Fibroblast of lung (primary cell): ENCODE measurements around the gene TAF6L. TPM values are rescaled to one million over a fixed set of nuclear protein-coding genes. Genes with fewer than 3 reads are reported as not detected.
A peak's percentile ranks its signal among the peaks of the same experiment; 100 is the strongest.
"Not testable (repeated sequence)": the region's sequence is repeated elsewhere in the genome, so short reads cannot be mapped to it uniquely, and the experiment has no call there.

Experiments used
- DNase-seq, 2 donors: peaks; one replicate each; pipeline versions ENCODE4 v3.0.0 to v3.0.0-alpha.2; 2010; ENCODE audit warnings: low read depth in 2 of 2
- H2AFZ ChIP-seq: 2 replicates; pipeline ENCODE4 v1.5.1; 2012; ENCODE audit warnings: low read length, control low read depth, inconsistent platforms
- H3K27ac ChIP-seq: 2 replicates; pipeline ENCODE4 v1.5.1; 2011; ENCODE audit warnings: low read length, control low read depth; ENCODE audit not compliant: insufficient read depth
- H3K27me3 ChIP-seq: 2 replicates; pipeline ENCODE4 v1.5.1; 2011; ENCODE audit warnings: mild to moderate bottlenecking, low read length; ENCODE audit not compliant: control insufficient read depth, insufficient read depth
- H3K36me3 ChIP-seq: 2 replicates; pipeline ENCODE4 v1.5.1; 2011; ENCODE audit warnings: low read length; ENCODE audit not compliant: control insufficient read depth, insufficient read depth
- H3K4me1 ChIP-seq: 2 replicates; pipeline ENCODE4 v1.5.1; 2011; ENCODE audit warnings: low read length; ENCODE audit not compliant: control insufficient read depth, insufficient read depth; ENCODE audit errors: extremely low read depth
- H3K4me2 ChIP-seq: 2 replicates; pipeline ENCODE4 v1.5.1; 2011; ENCODE audit warnings: low read length, control low read depth; ENCODE audit not compliant: insufficient read depth; ENCODE audit errors: extremely low read depth
- H3K4me3 ChIP-seq, 4 experiments: fragments of 200-600 bp in 1 of 4; sonication (generic) in 1 of 4; replicated peaks in 1 of 4; 2 replicates each; pipeline ENCODE4 v1.5.1; 2011 to 2016; ENCODE audit warnings: low read length in 4 of 4, low read depth in 3 of 4, mild to moderate bottlenecking in 3 of 4, control low read depth in 2 of 4, inconsistent platforms in 1 of 4, mixed read lengths in 1 of 4; ENCODE audit not compliant: insufficient read depth in 1 of 4; ENCODE audit errors: control extremely low read depth in 1 of 4
- H3K79me2 ChIP-seq: 2 replicates; pipeline ENCODE4 v1.5.1; 2012; ENCODE audit warnings: mild to moderate bottlenecking, low read length, inconsistent platforms; ENCODE audit not compliant: control insufficient read depth, insufficient read depth
- H3K9ac ChIP-seq: 2 replicates; pipeline ENCODE4 v1.5.1; 2011; ENCODE audit warnings: mild to moderate bottlenecking, low read length, control low read depth; ENCODE audit not compliant: insufficient read depth
- H3K9me3 ChIP-seq: 2 replicates; pipeline ENCODE4 v1.5.1; 2012; ENCODE audit warnings: low read depth, low read length; ENCODE audit not compliant: control insufficient read depth, insufficient read depth
- H4K20me1 ChIP-seq: 2 replicates; pipeline ENCODE4 v1.5.1; 2011; ENCODE audit warnings: low read length; ENCODE audit not compliant: control insufficient read depth, insufficient read depth; ENCODE audit errors: extremely low read depth
- EZH2 ChIP-seq: IDR thresholded peaks from 2 replicates; pipeline ENCODE4 v1.5.1; 2012; ENCODE audit warnings: low read length, control low read depth, mild to moderate bottlenecking; ENCODE audit errors: missing control alignments
- polyA plus RNA-seq, 2 donors: library from polyadenylated mRNA; depleted of rRNA in 1 of 2; stranded (reverse) in 1 of 2; unstranded in 1 of 2; fragments of >200 nt; gene quantifications; 2 replicates each; pipeline ENCODE4 v1.2.1, GENCODE V29; 2011 to 2012; ENCODE audit warnings: missing spikeins in 1 of 2
- total RNA-seq: library from RNA; depleted of rRNA; stranded (reverse); fragments of >200 nt; gene quantifications from 2 replicates; pipeline ENCODE4 v1.2.1, GENCODE V29; 2014
- TF ChIP-seq, protein P1 (sequence below), 2 donors: IDR thresholded peaks in 1 of 2; conservative IDR thresholded peaks in 1 of 2; 1 replicate in 1 of 2; 2 replicates in 1 of 2; pipeline ENCODE4 v1.5.1; 2011 to 2012; ENCODE audit warnings: low read length in 2 of 2, control low read depth in 1 of 2, inconsistent platforms in 1 of 2, low read depth in 1 of 2, mild to moderate bottlenecking in 1 of 2

The TAF6L gene
- total and polyA plus RNA-seq, 2 donors (not counting 1 experiment from before 2014, with no cell fraction given): 10.0 to 18.8 TPM

DNA sequence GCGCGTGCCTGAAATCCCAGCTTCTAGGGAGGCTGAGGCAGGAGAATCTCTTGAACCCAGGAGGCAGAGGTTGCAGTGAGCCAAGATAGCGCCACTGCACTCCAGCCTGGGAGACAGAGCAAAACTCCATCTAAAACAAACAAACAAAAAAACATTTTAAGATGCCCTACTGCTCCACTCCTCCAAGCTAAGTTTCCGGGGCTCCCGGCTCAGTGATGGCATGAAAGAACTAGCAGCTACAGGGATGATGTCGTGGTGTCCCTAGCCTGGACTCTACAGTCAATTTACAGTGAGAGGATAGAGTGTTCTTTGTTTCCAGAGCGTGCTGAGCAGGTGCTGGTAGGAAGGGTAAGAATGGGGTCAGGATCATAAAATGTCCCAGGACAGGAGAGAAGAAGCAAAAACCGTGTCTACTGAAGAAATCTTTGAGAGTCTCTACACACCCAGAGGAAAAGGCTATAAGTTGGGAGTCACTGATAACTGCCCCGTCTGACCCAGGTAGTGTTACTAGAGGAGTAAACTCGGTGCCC is 16.0 kb upstream of the TAF6L start:
- TF ChIP-seq, protein P1, sequence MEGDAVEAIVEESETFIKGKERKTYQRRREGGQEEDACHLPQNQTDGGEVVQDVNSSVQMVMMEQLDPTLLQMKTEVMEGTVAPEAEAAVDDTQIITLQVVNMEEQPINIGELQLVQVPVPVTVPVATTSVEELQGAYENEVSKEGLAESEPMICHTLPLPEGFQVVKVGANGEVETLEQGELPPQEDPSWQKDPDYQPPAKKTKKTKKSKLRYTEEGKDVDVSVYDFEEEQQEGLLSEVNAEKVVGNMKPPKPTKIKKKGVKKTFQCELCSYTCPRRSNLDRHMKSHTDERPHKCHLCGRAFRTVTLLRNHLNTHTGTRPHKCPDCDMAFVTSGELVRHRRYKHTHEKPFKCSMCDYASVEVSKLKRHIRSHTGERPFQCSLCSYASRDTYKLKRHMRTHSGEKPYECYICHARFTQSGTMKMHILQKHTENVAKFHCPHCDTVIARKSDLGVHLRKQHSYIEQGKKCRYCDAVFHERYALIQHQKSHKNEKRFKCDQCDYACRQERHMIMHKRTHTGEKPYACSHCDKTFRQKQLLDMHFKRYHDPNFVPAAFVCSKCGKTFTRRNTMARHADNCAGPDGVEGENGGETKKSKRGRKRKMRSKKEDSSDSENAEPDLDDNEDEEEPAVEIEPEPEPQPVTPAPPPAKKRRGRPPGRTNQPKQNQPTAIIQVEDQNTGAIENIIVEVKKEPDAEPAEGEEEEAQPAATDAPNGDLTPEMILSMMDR (conservative IDR thresholded peaks at IDR 0.05 in 1 of 2, IDR thresholded peaks at IDR 0.05 in 1 of 2; ENCODE audit: low read depth in 1 of 2, low read length in 2 of 2): no peak
- TF ChIP-seq EZH2: no peak
- DNase-seq: no peak
- H3K36me3 ChIP-seq: peaks cover 5% of the 10 kb centered on the region
- H3K4me1 ChIP-seq: no peaks in the 10 kb centered on the region
- no peaks in the 10 kb centered on the region for H3K27me3 ChIP-seq
- peaks cover 7% of the 10 kb centered on the region for H3K79me2 ChIP-seq
- H3K27ac ChIP-seq: no peak overlapping the region
- no peak overlapping the region for H3K4me2 ChIP-seq
- H3K9me3 ChIP-seq: no peaks in the 10 kb centered on the region
- no peak overlapping the region for H2AFZ ChIP-seq
- no peak overlapping the region for H3K9ac ChIP-seq
- no peak overlapping the region for H3K4me3 ChIP-seq
- H4K20me1 ChIP-seq: no peaks in the 10 kb centered on the region

DNA sequence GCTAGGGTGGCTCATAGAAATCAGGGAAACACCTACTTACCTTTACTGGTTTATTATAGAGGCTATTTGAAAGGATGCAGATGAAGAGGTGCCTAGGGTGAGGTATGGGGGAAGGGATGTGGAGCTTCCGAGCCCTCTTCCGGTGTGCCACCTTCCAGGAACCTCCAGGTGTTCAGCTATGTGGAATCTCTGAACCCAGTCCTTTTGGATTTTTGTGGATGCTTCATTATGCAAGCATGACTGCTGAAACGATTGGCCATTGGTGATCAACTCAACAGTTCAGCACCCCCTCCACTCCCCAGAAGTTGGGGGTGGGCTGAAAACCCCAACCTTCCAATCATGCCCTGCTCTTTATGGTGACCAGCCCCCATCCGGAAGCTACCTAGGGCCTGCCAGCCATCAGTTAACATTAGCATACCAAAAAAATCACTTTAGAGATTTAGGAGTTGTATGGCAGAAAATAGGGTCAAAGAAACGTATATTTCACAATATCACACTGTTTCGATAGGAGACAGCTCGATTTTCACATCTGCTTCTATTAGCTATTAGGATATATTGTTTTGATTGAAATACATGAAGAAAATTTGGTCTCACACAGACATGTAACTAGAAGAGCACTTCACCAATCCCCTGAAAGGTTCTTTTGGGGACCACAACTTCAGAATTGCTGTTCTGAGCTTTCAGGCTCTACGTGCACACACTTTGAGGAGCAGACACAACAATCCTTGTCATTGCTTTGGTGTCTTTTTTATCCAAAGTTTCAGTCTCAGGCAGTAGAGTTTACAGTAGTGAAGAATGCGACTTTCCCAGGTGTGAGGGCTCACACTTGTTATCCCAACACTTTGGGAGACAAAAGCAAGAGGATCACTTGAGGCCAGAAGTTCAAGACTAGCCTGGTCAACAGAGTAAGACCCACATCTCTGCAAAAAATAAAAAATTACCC is 13.1 kb upstream of the TAF6L start:
- peaks cover 8% of the 10 kb centered on the region for H3K79me2 ChIP-seq
- no peaks in the 10 kb centered on the region for H3K27me3 ChIP-seq
- no peaks in the 10 kb centered on the region for H3K36me3 ChIP-seq
- no peaks in the 10 kb centered on the region for H4K20me1 ChIP-seq
- H3K4me2 ChIP-seq: no peak overlapping the region
- no peak for DNase-seq
- H3K4me3 ChIP-seq: no peak overlapping the region
- H3K9me3 ChIP-seq: no peaks in the 10 kb centered on the region
- H3K27ac ChIP-seq: no peak overlapping the region
- no peak overlapping the region for H3K9ac ChIP-seq
- H3K4me1 ChIP-seq: no peaks in the 10 kb centered on the region
- TF ChIP-seq, protein P1 (conservative IDR thresholded peaks at IDR 0.05 in 1 of 2, IDR thresholded peaks at IDR 0.05 in 1 of 2; ENCODE audit: low read depth in 1 of 2, low read length in 2 of 2): no peak
- no peak for TF ChIP-seq EZH2
- H2AFZ ChIP-seq: peak overlapping the region; percentile 26

DNA sequence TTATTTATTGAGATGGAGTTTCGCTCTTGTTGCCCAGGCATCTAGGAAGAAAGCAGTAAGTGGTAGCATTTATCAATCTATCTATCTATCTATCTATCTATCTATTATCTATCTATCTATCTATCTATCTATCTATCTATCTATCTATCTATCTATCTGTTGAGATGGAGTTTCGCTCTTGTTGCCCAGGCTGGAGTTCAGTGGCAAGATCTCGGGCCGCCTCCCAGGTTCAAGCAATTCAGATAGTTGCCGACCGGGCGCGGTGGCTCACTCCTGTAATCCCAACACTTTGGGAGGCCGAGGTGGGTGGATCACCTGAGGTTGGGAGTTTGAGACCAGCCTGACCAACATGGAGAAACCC is 10.3 kb upstream of the TAF6L start:
- not testable (repeated sequence) for H2AFZ ChIP-seq, H3K4me2 ChIP-seq, H3K4me1 ChIP-seq, H4K20me1 ChIP-seq, DNase-seq, H3K27me3 ChIP-seq, H3K36me3 ChIP-seq, H3K9ac ChIP-seq, H3K9me3 ChIP-seq, H3K79me2 ChIP-seq, H3K27ac ChIP-seq
- H3K4me3 ChIP-seq: peak overlapping the region in 1 of 4 experiments; percentile 89
